GM18873 (cell line): Measurements from ENCODE around the gene SLC41A3.
A peak's percentile ranks its signal among the peaks of the same experiment; 100 is the strongest.

ENCODE experiments used
- ATAC-seq: cut with Tn5 transposase; IDR thresholded peaks from one replicate; pipeline ENCODE4 v1.9.1; 2021; ENCODE audit warnings: mild to moderate bottlenecking, moderate library complexity, moderate number of reproducible peaks; ENCODE audit not compliant: unreplicated experiment, low FRiP score

The SLC41A3 gene

DNA sequence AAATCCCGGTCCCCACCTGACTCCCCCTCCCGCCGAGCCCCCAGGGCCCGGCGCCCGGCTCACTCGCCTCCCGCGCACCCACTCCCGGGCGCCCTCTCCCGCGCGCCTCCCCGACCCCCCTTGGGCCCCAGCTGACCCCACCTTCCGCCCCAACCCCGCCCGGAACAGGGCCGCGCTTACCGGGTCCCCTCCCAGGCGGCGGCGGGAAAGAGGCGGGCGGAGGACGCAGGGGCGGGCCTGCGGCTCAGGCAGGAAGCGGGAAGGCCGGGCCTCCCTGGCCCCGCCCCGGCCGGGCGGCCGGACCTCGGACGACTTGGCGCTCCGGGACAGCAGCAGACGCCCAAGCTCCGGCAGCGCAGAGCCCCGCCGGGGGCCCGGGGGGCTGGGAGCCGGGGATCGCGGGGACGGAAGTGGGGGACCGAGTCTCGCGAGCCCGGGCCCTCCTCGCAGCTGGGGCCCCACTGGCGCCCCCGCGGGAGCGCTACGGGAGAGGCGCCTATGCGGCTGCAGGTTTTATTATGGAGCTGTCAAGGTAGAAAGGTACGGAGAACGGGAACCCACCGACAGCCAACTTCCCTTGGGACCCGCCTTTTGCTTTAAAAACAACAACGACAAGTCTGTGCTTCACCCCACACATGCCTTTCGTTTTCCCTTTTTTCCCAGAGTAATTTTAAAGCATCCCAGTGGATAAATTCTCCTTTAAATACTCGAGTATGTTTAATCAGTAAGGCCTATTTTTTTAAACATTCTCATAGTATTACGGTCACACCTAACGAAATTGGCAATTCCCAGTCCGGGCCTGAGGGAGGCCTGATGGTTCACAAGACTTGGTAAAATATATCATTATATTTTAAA is at the start of gene SLC41A3:
Gene SLC41A3, minus strand, starts transcription at position 212 of the 855 bp plus-strand sequence. CDS start 15,905 bp downstream, outside the sequence.
- peak; percentile 86 for ATAC-seq

DNA sequence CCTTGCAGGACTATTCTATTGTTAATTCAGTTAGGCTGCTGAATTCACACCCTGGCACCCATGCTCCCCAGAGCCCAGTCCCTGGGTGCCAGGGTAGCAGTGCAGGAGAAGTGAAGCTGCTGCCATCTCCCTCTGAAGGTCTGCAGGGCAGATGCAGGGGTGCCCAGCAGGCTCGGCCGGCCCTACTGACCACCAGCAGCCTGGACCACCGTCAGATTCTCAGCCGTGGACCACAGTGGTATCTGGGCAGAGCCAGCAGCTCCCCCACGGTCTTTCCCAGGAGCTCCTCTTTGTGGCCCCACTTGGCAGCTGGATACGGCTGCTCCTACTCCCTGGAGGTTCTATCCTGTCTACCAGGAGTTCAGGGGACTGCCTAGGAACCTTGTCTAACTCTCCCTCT is 49.7 kb upstream of the SLC41A3 start:
- no peak for ATAC-seq

DNA sequence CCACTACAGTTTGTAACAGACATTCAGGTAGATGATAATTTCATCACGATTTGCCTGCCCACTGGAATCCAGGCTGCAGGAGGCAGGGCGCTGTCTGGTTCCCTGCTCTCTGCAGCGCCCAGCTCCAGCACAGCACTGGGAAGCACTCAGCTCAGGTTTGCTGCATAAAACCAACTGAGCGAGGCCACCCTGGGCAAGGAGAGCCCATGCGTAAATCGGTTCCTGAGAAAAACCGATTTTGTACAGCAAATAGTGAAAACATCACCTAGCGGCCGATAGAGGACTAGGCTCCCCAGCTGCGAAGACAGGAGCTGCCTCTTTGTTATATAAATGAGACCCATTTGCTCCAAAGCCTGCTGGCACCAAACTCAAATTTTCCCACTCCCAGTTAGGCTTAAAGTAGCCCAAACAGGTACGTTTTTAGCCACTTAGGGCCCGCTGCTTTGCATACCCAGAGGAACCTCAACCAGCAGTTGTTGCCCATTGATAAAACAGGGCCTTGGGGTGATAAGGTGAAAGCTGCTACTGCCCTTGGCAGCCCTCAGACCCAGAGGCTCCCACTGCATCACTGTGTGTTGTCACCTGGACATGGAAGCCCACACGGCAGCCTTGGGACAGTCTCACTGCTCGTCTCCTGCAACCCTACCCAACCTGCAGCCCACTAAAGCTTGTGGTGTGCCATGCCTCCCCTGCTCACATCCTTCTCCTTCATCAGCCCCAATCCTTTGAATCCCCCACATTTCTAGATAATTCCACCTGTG is 49.0 kb upstream of the SLC41A3 start:
- no peak for ATAC-seq

GRCh38 chr3:126131881-126132750 is 48.2 kb upstream of the SLC41A3 start:
- no peak for ATAC-seq

- no peak for ATAC-seq
Observed at GRCh38 chr3:126130981-126131745, 47.2 kb upstream of the SLC41A3 start.

GRCh38 chr3:126130081-126130855 is 46.3 kb upstream of the SLC41A3 start:
- no peak for ATAC-seq

- ATAC-seq: no peak
Observed at GRCh38 chr3:126129398-126129891, 45.5 kb upstream of the SLC41A3 start.

DNA sequence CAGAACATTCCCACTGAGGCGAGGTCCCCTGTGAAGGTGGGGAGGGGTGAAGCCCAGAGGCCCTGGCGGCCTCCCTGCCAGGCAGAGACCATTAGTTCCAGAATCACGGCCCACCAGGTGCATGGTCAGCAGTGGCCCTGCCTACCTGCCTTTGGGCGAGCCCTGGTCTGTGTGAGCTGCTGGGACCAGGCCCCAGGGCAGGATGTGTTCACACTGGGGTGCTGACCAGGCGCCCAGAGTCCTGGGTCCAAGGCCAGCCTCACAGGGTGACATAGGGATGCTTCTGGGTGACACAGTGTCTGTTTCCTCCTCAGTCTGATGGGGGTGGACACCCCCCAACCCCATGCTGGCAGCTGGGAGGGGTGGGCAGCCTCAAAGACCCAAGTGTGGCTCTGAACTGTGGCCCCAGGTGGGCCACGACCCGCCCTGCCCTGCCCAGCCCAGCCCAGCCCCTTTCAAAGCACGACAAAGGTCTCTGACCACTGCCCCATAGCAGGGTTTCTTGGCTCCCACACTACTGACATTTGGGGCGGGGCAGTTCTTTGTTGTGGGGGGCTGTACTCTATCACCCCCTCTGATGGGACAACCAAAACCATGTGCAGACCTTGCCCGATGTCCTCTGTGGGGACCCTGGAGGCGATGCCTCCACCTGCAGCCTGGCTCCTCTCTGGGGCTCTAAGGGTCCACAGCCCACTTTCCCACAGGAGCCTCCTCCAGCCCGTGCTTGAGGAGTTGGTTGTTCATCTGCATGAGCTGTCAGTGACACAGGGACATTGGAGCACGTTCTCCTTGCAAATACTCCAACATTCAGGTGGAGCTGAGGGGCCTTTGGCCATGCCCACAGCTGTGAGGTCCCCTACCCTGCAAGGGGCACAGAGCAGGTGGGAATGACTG is 44.8 kb upstream of the SLC41A3 start:
- no peak for ATAC-seq

DNA sequence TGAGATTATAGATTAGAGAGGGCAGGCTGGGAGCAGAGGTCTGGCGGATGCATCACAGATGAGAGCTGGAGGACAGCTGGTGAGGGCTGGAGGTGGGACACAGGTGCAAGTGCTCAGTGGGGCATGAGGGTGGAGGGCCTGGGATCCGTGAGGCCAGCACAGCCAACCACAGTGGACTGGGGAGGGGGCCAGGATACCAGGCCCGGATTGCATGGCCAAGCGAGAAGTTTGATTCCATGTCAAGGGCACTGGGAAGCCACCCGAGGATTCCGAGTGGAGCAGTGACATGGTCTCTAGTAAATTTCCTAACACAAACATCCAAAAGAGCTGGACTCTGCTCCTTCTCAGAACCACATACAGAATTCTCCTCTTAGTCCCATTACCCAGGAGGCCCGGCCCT is 44.0 kb upstream of the SLC41A3 start:
- ATAC-seq: no peak

DNA sequence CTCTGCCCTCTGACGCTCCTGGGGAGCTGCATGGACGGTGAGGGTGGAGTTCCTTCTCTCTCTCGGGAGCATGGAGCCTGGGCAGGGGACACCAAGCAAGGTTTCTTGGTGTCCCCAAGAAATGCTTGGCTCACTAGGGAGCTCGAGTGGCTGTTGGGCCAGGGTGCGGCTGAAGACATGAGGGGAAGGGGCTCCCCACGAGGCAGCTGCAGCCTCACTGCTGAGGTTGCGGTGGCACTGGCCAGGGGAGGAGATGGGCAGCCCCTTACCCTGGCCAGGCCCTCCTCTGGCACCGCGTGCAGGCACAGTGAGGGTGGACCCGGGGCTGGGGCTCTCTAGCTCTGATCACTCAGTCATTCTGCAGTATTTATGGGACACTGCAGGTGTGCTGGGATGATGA is 43.5 kb upstream of the SLC41A3 start:
- ATAC-seq: no peak

GRCh38 chr3:126126811-126127431 is 43.0 kb upstream of the SLC41A3 start:
- no peak for ATAC-seq

DNA sequence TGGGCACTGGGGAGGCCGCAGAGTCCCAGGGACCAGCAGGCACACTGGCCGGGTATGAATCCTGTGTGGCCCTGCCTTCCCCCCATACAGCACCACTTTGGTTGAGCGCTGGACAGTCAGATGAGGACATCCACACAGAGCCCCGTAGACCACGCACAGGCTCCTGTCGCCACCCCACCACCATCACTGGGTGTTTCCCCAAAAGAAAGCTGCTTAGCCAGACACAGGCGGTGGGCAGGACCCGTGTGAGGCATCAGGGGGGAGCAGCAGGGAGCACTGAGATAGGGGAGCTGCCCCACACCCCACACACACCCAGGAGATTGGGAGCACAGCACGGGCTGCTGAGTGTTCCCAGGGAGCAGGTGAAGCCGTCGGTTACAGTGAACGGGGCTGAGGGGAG is 42.4 kb upstream of the SLC41A3 start:
- ATAC-seq: no peak

GRCh38 chr3:126125781-126126251 is 41.9 kb upstream of the SLC41A3 start:
- ATAC-seq: no peak

DNA sequence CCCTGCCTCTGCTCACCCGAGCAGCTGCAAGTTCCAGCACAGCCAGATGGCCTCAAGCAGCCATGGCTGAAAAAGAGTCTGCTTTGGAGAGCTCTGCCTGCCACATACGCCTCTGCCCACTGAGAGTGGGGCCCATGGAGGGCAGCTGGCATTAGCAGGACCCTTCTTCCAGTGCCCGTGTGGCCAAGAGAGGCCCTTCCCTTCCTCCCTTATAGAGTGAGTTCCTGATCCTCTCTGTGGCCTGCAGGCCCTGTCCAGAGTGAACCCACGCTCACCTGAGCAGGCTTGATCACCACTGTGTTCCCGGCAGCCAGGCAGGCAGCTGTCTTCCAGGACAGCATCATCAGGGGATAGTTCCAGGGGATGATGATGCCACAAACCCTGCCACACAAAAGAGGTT is 41.4 kb upstream of the SLC41A3 start:
- no peak for ATAC-seq

DNA sequence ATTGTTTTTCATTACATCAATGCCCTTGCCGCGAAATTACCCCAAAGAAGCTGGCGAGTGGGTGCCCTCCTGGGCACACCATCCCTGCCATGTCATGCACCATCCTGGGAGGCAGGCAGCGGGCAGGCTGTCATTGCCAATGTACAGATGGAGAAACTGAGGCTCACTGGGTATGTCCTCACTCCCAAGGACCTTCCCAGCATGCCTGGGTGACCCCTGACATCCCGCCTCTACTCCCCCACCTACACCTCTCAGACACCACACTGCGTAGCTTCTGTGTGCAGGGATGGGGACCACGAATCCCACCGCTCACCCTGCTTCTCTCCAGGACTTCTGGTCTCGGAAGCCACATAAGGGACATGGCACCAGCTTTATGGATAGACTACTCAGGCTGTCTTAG is 41.0 kb upstream of the SLC41A3 start:
- ATAC-seq: no peak

DNA sequence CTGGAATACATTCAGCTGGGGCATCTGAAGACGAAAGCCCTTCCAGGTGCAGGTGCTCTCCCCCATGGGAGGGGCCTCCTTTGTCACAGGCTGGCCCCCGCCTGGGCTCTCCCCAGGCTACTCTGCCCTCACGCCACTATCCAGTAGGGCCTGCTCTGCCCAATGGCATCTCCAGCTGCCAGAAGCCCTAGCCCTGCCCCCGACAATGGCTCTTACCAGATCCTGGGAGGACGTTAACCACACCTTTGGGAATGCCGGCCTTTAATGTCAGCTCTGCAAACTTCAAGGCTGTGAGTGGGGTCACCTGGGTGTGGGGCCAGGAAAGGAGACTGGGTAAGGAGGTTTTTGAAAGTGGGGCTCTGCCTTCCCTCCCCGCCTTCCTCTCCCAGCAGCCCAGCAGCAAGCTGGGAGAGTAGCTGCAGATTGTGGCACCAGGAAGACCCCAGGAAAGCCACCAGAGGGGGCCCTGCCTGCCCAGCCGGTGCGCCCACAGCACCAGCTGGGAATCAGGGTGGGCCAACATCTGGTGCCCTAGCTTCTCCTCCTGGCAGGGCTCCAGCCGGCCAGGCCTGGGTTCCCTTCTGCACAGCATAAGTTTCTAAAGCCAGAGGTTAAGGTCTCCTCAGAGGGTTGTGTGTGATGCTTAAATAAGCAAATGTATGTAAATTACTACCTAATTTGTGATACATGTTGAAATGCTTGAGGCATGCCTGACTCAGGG is 40.4 kb upstream of the SLC41A3 start:
- ATAC-seq: no peak

- ATAC-seq: no peak
Observed at GRCh38 chr3:126121632-126122031, 37.7 kb upstream of the SLC41A3 start.
